Mucosa of descending colon (tissue), 3 donors: ENCODE measurements around the gene HELZ. TPM values are rescaled to one million over a fixed set of nuclear protein-coding genes. Genes with fewer than 3 reads are reported as not detected.

Source experiments
- ATAC-seq: fragments of 200-7000 bp; cut with Tn5 transposase; one replicate; pipeline ENCODE4 v1.9.1; 2020; ENCODE audit warnings: mild to moderate bottlenecking, moderate library complexity
- DNase-seq, 3 donors: peaks; one replicate each; pipeline ENCODE4 v3.0.0-alpha.2; 2020
- H3K36me3 ChIP-seq: fragments of 200-600 bp; one replicate; pipeline ENCODE4 v1.8.0; 2021; ENCODE audit warnings: low read depth, mild to moderate bottlenecking
- H3K4me1 ChIP-seq: fragments of 200-600 bp; one replicate; pipeline ENCODE4 v1.8.0; 2021; ENCODE audit warnings: low read depth, mild to moderate bottlenecking
- H3K4me3 ChIP-seq: fragments of 200-600 bp; one replicate; pipeline ENCODE4 v1.8.0; 2021; ENCODE audit warnings: mild to moderate bottlenecking
- H3K9me3 ChIP-seq: fragments of 200-600 bp; one replicate; pipeline ENCODE4 v1.8.0; 2021; ENCODE audit warnings: mild to moderate bottlenecking
- CTCF ChIP-seq: fragments of 200-600 bp; IDR thresholded peaks from one replicate; pipeline ENCODE4 v1.8.0; 2022; ENCODE audit warnings: antibody characterized with exemption, mild to moderate bottlenecking
- intact Hi-C, 2 donors: fragments of 100-400 bp; cut with DNase I in 1 of 2; cut with micrococcal nuclease in 1 of 2; formaldehyde crosslinking; loops; one replicate each; pipeline versions ENCODE4 v1.11.0 to v1.11.1; 2022; cut with DNase I, micrococcal nuclease
- total RNA-seq, 3 donors: library from RNA; stranded (reverse); fragmentation: NEBNext Ultra II Directional in 2 of 3; extraction: Animal tissue kit (Norgen Biotek cat#: 25700) in 2 of 3; gene quantifications; one replicate each; pipeline versions ENCODE4 v1.2.1 to v1.2.4, GENCODE V29; 2021 to 2023
- donor health status: DM: no; HTN: no; CAD: no; lungs with moderate emphysema.
- donor health status: DM: no; HTN: no; CAD: no.
- donor health status: DM: no; HTN: yes; CAD: no.

Gene HELZ
- total RNA-seq, 3 donors from 2014 or later, result 43.2 to 65.3 (median 43.3) TPM

- Histone ChIP-seq H3K4me1 (no peaks in the 10 kb centered on the region), H3K4me3 (no peak overlapping the region), H3K9me3 (no peaks in the 10 kb centered on the region), H3K36me3 (no peaks in the 10 kb centered on the region)
- ATAC-seq (no peak), DNase-seq (no peak)
- intact Hi-C loops, result no loop called here
- TF ChIP-seq CTCF, result no peak
Observed at GRCh38 chr17:67124450-67125148, 120.4 kb downstream of the HELZ start.

DNA sequence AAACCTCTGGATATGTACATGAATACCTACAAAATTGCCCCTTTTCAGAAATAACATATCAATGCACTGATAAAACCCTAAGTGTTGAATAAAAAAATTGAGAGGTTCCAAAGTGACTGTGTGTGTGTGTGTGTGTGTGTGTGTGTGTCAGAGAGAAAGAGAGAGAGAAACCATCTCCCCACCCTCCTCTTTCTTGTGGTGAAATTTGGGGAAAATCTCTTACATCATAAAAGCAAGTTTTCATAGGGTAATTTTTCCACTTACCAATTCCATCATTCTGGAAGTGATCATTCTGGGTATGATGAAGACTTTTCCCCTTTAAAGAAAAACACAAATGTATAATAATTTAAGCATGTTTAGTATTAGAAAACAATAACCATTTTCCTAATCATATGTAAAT, 121.3 kb downstream of the HELZ start:
- no peak for TF ChIP-seq CTCF
- DNase-seq (no peak), ATAC-seq (no peak)
- no peak overlapping the region for H3K4me3 ChIP-seq
- H3K4me1 ChIP-seq, result no peaks in the 10 kb centered on the region
- no peaks in the 10 kb centered on the region for H3K36me3 ChIP-seq
- H3K9me3 ChIP-seq, result no peaks in the 10 kb centered on the region
- intact Hi-C loops, result no loop called here

DNA sequence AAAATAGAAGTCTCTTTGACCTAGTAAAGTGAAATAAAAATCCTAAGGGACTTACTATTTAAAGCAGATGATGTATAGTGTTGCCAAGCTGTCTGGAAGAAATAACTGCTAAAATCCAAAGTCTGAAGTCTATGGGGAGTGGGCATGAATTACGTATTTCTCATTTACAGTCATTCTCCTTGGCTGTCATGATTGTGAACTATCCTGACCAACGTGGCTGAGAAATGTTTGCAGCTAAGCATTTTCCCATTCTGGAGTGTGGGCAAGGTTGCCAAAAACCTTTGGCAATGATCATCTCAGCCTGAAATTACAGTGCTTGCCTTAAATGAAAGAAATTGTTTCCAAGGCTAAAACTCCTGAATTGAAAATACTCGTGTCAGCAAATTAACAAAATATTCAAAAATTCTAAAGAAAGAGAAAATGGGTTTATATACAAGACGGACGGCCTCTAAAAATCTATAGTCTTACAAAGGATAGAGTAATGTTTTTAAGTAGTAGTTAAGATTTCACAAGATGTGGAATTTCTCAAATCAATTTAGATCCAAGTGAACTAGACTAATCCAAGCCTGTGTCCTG, 123.6 kb downstream of the HELZ start:
- Histone ChIP-seq H3K4me1 (no peaks in the 10 kb centered on the region), H3K4me3 (no peak overlapping the region), H3K36me3 (no peaks in the 10 kb centered on the region), H3K9me3 (peaks cover 4% of the 10 kb centered on the region)
- intact Hi-C loops, result no loop called here
- DNase-seq (no peak), ATAC-seq (no peak)
- no peak for TF ChIP-seq CTCF

DNA sequence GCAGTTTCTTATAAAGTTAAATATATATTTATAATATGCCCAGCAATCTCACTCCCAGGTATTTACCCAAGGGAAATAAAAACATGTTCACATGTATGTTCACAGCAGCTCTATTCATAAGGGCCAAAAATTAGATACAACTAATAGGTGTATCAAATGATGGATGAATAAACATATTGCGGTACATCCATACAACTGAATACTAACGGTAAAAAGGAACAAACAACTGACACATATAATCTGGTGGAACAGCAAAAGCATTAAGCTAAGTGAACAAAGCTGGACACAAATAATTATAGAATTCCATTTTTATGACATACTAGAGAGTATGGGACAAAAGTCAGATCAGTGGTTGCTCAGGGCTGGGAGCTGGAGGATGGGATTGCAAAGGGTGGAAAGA, 125.9 kb downstream of the HELZ start:
- ATAC-seq (no peak), DNase-seq (no peak)
- intact Hi-C loops, result no loop called here
- no peak overlapping the region for H3K4me3 ChIP-seq
- no peaks in the 10 kb centered on the region for H3K4me1 ChIP-seq
- TF ChIP-seq CTCF, result no peak
- no peaks in the 10 kb centered on the region for H3K36me3 ChIP-seq
- H3K9me3 ChIP-seq, result peaks cover 5% of the 10 kb centered on the region

DNA sequence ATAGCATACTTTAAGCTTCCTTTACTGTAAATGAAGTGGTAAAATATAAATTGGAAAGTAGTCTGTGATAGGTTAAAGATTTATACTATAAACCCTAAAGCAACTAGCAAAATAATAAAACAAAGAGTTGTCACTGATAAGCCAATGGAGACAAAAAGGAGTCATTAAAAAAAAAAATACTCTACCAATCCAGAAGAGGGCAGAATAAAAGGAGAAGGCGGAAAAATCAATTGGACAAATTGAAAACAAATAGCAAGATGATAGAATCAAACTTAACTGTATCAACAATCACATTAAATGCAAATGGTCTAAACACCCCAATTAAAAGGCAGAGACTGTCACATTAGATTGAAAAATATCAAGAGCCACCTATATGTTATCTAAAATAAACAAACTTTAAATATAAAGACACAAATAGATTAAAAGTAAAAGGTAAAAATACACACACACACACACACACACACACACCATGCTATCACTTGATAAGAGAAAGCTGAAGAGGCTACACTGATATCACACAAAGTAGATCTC, 128.9 kb downstream of the HELZ start:
- Histone ChIP-seq H3K36me3 (no peaks in the 10 kb centered on the region), H3K4me3 (no peak overlapping the region), H3K9me3 (peaks cover 5% of the 10 kb centered on the region), H3K4me1 (no peaks in the 10 kb centered on the region)
- no peak for DNase-seq
- no peak for TF ChIP-seq CTCF
- ATAC-seq, result no peak
- intact Hi-C loops, result no loop called here
